HEK293 (cell line): ENCODE results near the gene NOXO1.

Source experiments
- ATF2 ChIP-seq: fragments of 450-650 bp; formaldehyde crosslinking; IDR thresholded peaks from 2 replicates; pipeline ENCODE4 v1.5.1; 2016; ENCODE audit warnings: missing biosample characterization, missing genetic modification characterization, low read depth
- GFI1B ChIP-seq: fragments of 450-650 bp; formaldehyde crosslinking; IDR thresholded peaks from 2 replicates; pipeline ENCODE4 v1.5.1; 2016; ENCODE audit warnings: missing biosample characterization, missing genetic modification characterization
- GLIS2 ChIP-seq: fragments of 450-650 bp; formaldehyde crosslinking; IDR thresholded peaks from 2 replicates; pipeline ENCODE4 v1.5.1; 2016; ENCODE audit warnings: missing biosample characterization, missing genetic modification characterization
- IKZF3 ChIP-seq: fragments of 450-650 bp; IDR thresholded peaks from 2 replicates; pipeline ENCODE4 v1.5.0; 2018; ENCODE audit warnings: missing biosample characterization, mild to moderate bottlenecking, missing genetic modification characterization, moderate library complexity
- KLF1 ChIP-seq: fragments of 450-650 bp; formaldehyde crosslinking; IDR thresholded peaks from 2 replicates; pipeline ENCODE4 v1.5.1; 2016; ENCODE audit warnings: missing biosample characterization, missing genetic modification characterization
- KLF10 ChIP-seq: fragments of 450-650 bp; IDR thresholded peaks from 2 replicates; pipeline ENCODE4 v1.5.1; 2018; ENCODE audit warnings: missing biosample characterization, mild to moderate bottlenecking, missing genetic modification characterization
- KLF16 ChIP-seq: fragments of 450-650 bp; formaldehyde crosslinking; IDR thresholded peaks from 2 replicates; pipeline ENCODE4 v1.5.1; 2017; ENCODE audit warnings: missing biosample characterization, missing genetic modification characterization
- PRDM10 ChIP-seq: fragments of 450-650 bp; formaldehyde crosslinking; IDR thresholded peaks from 2 replicates; pipeline ENCODE4 v1.5.1; 2016; ENCODE audit warnings: missing biosample characterization, missing genetic modification characterization
- SP2 ChIP-seq: fragments of 450-650 bp; formaldehyde crosslinking; IDR thresholded peaks from 2 replicates; pipeline ENCODE4 v1.5.1; 2016; ENCODE audit warnings: missing biosample characterization, missing genetic modification characterization
- SP3 ChIP-seq: fragments of 450-650 bp; formaldehyde crosslinking; IDR thresholded peaks from 2 replicates; pipeline ENCODE4 v1.5.1; 2016; ENCODE audit warnings: missing biosample characterization, missing genetic modification characterization
- SP7 ChIP-seq: fragments of 450-650 bp; formaldehyde crosslinking; IDR thresholded peaks from 2 replicates; pipeline ENCODE4 v1.5.1; 2016; ENCODE audit warnings: missing biosample characterization, missing genetic modification characterization
- YY2 ChIP-seq: fragments of 450-650 bp; formaldehyde crosslinking; IDR thresholded peaks from 2 replicates; pipeline ENCODE4 v1.5.1; 2016; ENCODE audit warnings: missing biosample characterization, missing genetic modification characterization
- ZBTB10 ChIP-seq: fragments of 450-650 bp; formaldehyde crosslinking; IDR thresholded peaks from 2 replicates; pipeline ENCODE4 v1.5.1; 2016; ENCODE audit warnings: missing biosample characterization, missing genetic modification characterization
- ZIC2 ChIP-seq: fragments of 450-650 bp; formaldehyde crosslinking; IDR thresholded peaks from 2 replicates; pipeline ENCODE4 v1.5.1; 2016; ENCODE audit warnings: missing biosample characterization, missing genetic modification characterization
- ZNF133 ChIP-seq: fragments of 450-650 bp; formaldehyde crosslinking; IDR thresholded peaks from 2 replicates; pipeline ENCODE4 v1.5.1; 2016; ENCODE audit warnings: missing biosample characterization, missing genetic modification characterization
- ZNF155 ChIP-seq: fragments of 450-650 bp; formaldehyde crosslinking; IDR thresholded peaks from 2 replicates; pipeline ENCODE4 v1.5.1; 2016; ENCODE audit warnings: missing biosample characterization, missing genetic modification characterization
- ZNF16 ChIP-seq: fragments of 450-650 bp; formaldehyde crosslinking; IDR thresholded peaks from 2 replicates; pipeline ENCODE4 v1.5.1; 2016; ENCODE audit warnings: low read depth, missing biosample characterization, missing genetic modification characterization
- ZNF169 ChIP-seq: fragments of 450-650 bp; formaldehyde crosslinking; IDR thresholded peaks from 2 replicates; pipeline ENCODE4 v1.5.1; 2016; ENCODE audit warnings: missing biosample characterization, missing genetic modification characterization
- ZNF184 ChIP-seq: fragments of 450-650 bp; IDR thresholded peaks from 2 replicates; pipeline ENCODE4 v1.5.1; 2018; ENCODE audit warnings: missing biosample characterization, mild to moderate bottlenecking, missing genetic modification characterization
- ZNF302 ChIP-seq: fragments of 450-650 bp; formaldehyde crosslinking; IDR thresholded peaks from 2 replicates; pipeline ENCODE4 v1.5.1; 2016; ENCODE audit warnings: missing biosample characterization, missing genetic modification characterization, low read depth
- ZNF324 ChIP-seq: fragments of 450-650 bp; formaldehyde crosslinking; IDR thresholded peaks from 2 replicates; pipeline ENCODE4 v1.5.1; 2016; ENCODE audit warnings: missing biosample characterization, missing genetic modification characterization
- ZNF335 ChIP-seq: fragments of 450-650 bp; formaldehyde crosslinking; conservative IDR thresholded peaks from 2 replicates; pipeline ENCODE4 v1.5.1; 2016; ENCODE audit warnings: missing biosample characterization, missing genetic modification characterization
- ZNF513 ChIP-seq: fragments of 450-650 bp; IDR thresholded peaks from 2 replicates; pipeline ENCODE4 v1.5.1; 2018; ENCODE audit warnings: missing biosample characterization, missing genetic modification characterization
- ZNF596 ChIP-seq: fragments of 450-650 bp; IDR thresholded peaks from 2 replicates; pipeline ENCODE4 v1.5.0; 2018; ENCODE audit warnings: missing biosample characterization, mild to moderate bottlenecking, missing genetic modification characterization, moderate library complexity
- ZNF621 ChIP-seq: fragments of 450-650 bp; formaldehyde crosslinking; IDR thresholded peaks from 2 replicates; pipeline ENCODE4 v1.5.1; 2017; ENCODE audit warnings: missing biosample characterization, missing genetic modification characterization
- ZNF639 ChIP-seq: fragments of 450-650 bp; formaldehyde crosslinking; IDR thresholded peaks from 2 replicates; pipeline ENCODE4 v1.5.1; 2016; ENCODE audit warnings: missing biosample characterization, missing genetic modification characterization
- ZNF76 ChIP-seq: fragments of 450-650 bp; formaldehyde crosslinking; IDR thresholded peaks from 2 replicates; pipeline ENCODE4; 2016; ENCODE audit warnings: low read depth, missing biosample characterization, missing genetic modification characterization, borderline replicate concordance
- ZNF785 ChIP-seq: fragments of 450-650 bp; formaldehyde crosslinking; IDR thresholded peaks from 2 replicates; pipeline ENCODE4 v1.5.1; 2016; ENCODE audit warnings: missing biosample characterization, missing genetic modification characterization
- ZSCAN30 ChIP-seq: fragments of 450-650 bp; IDR thresholded peaks from 2 replicates; pipeline ENCODE4 v1.5.1; 2018; ENCODE audit warnings: missing biosample characterization, mild to moderate bottlenecking, missing genetic modification characterization, moderate library complexity
- ZXDB ChIP-seq: fragments of 450-650 bp; formaldehyde crosslinking; IDR thresholded peaks from 2 replicates; pipeline ENCODE4 v1.5.1; 2016; ENCODE audit warnings: missing biosample characterization, missing genetic modification characterization

The NOXO1 gene

GRCh38 chr16:1983544-1984346, 2.5 kb upstream of the NOXO1 start, which contains the start of gene GFER (continued):
- no peak for TF ChIP-seq ATF2 (tag by site-specific recombination)
- 0 out of 2 replicates have a peak, but pooled peaks have one; percentile 33 for TF ChIP-seq ZNF324 (tag by site-specific recombination)
- peak; percentile 87 for TF ChIP-seq SP7 (tag by site-specific recombination)
- TF ChIP-seq PRDM10, result peak; percentile 50
- TF ChIP-seq ZNF76 (tag by site-specific recombination), result peak; percentile 87
- TF ChIP-seq KLF10, result peak; percentile 88
- no peak for TF ChIP-seq ZBTB10
- TF ChIP-seq ZNF16 (tag by site-specific recombination), result no peak
- TF ChIP-seq ZNF169 (tag by site-specific recombination), result no peak
- peak; percentile 53 for TF ChIP-seq IKZF3 (tag by site-specific recombination)
- TF ChIP-seq GFI1B (tag by site-specific recombination), result peak; percentile 65
- no peak for TF ChIP-seq ZNF639 (tag by site-specific recombination)
- TF ChIP-seq SP2 (tag by site-specific recombination), result peak; percentile 57
- peak; percentile 86 for TF ChIP-seq GLIS2 (tag by site-specific recombination)
- TF ChIP-seq ZIC2 (tag by site-specific recombination), result peak; percentile 81
- no peak for TF ChIP-seq ZNF302 (tag by site-specific recombination)
- peak; percentile 68 for TF ChIP-seq YY2 (tag by site-specific recombination)
- TF ChIP-seq ZNF785 (tag by site-specific recombination), result peak; percentile 91
- TF ChIP-seq ZNF596 (tag by site-specific recombination), result peak; percentile 74
- TF ChIP-seq KLF16 (tag by site-specific recombination), result peak; percentile 94
- peak; percentile 99 for TF ChIP-seq KLF1 (tag by site-specific recombination)
- TF ChIP-seq ZNF335 (tag by site-specific recombination), result peak; percentile 86
- TF ChIP-seq ZNF155 (tag by site-specific recombination), result no peak
- peak; percentile 75; the same call in 1 of the 2 replicates for TF ChIP-seq ZNF184
- peak; percentile 57 for TF ChIP-seq SP3 (tag by site-specific recombination)
- 0 out of 2 replicates have a peak, but pooled peaks have one; percentile 55 for TF ChIP-seq ZNF513 (tag by site-specific recombination)
- TF ChIP-seq ZSCAN30 (tag by site-specific recombination), result peak; percentile 99
- peak; percentile 73 for TF ChIP-seq ZXDB (tag by site-specific recombination)
- no peak for TF ChIP-seq ZNF133 (tag by site-specific recombination)
- no peak for TF ChIP-seq ZNF621 (tag by site-specific recombination)
